ENCODE results near the gene CSNK2A3. TPM values are rescaled to one million over a fixed set of nuclear protein-coding genes. Genes with fewer than 3 reads are reported as not detected.

CSNK2A3 gene
- total RNA-seq, 1 experiment from 2014 or later, result 1.7 TPM

GRCh38 chr11:11400635-11401232 is 47.7 kb upstream of the CSNK2A3 start:
- TF ChIP-seq CTCF (conservative IDR thresholded peaks at IDR 0.05), result peak; percentile 72
- Histone ChIP-seq H4K20me1 (ENCODE audit: control insufficient read depth, insufficient read depth, insufficient read length) (no peaks in the 10 kb centered on the region), H2BK120ac (ENCODE audit: low read depth, low read length, poor library complexity, severe bottlenecking) (no peak overlapping the region), H3K27ac (ENCODE audit: insufficient read length, low read depth, low read length) (no peak overlapping the region), H4K5ac (ENCODE audit: insufficient read length, low read depth, low read length) (no peak overlapping the region), H3K79me2 (ENCODE audit: insufficient read depth, low read length) (no peaks in the 10 kb centered on the region), H2BK12ac (ENCODE audit: insufficient read length, low read depth, low read length) (no peak overlapping the region), H3K23me2 (ENCODE audit: insufficient read length, low read depth, low read length, poor library complexity, severe bottlenecking) (no peaks in the 10 kb centered on the region), H3K56ac (ENCODE audit: insufficient read length, low read depth, low read length) (no peak overlapping the region), H2BK20ac (ENCODE audit: low read depth, low read length, poor library complexity, severe bottlenecking) (no peak overlapping the region), H3K27me3 (ENCODE audit: insufficient read depth, low read length) (no peaks in the 10 kb centered on the region), H2AK5ac (ENCODE audit: insufficient read length, low read length) (no peak overlapping the region), H3K4me1 (ENCODE audit: insufficient read depth, low read length) (peaks cover 6% of the 10 kb centered on the region; the same call in 1 of the 2 replicates), H3K14ac (ENCODE audit: insufficient read depth, low read length) (no peak overlapping the region), H3K18ac (ENCODE audit: insufficient read length, low read depth, low read length) (no peak overlapping the region), H4K91ac (ENCODE audit: insufficient read length, low read depth, low read length) (no peak overlapping the region), H2AFZ (ENCODE audit: low read length) (no peak overlapping the region), H2BK5ac (ENCODE audit: insufficient read length, low read length) (no peak overlapping the region), H3K23ac (ENCODE audit: insufficient read length, low read depth, low read length) (no peak overlapping the region), H3K9ac (ENCODE audit: extremely low read depth, insufficient read length, low read length) (no peak overlapping the region), H3K79me1 (ENCODE audit: insufficient read depth, low read depth, low read length, poor library complexity, severe bottlenecking) (no peaks in the 10 kb centered on the region), H3T11ph (ENCODE audit: low read length) (no peak overlapping the region), H3K9me3 (ENCODE audit: control insufficient read depth, low read depth, low read length) (no peaks in the 10 kb centered on the region), H2BK15ac (ENCODE audit: low read depth, low read length) (no peak overlapping the region), H4K8ac (replicated peaks; ENCODE audit: insufficient read length, low read depth, low read length) (no peak overlapping the region), H3K4ac (ENCODE audit: low read depth, low read length) (no peak overlapping the region), H3K4me2 (ENCODE audit: insufficient read depth, insufficient read length, low read length) (no peak overlapping the region)
- Mint-ChIP-seq H3K36me3 (ENCODE audit: insufficient read depth in 1 of 3, low read depth in 3 of 3) (no peaks in the 10 kb centered on the region), H3K4me1 (peaks cover 19 to 21% of the 10 kb centered on the region in 2 experiments), H3K27ac (no peak overlapping the region), H3K4me3 (no peak overlapping the region), H3K9me3 (no peaks in the 10 kb centered on the region; a peak in 2 of 5 replicates), H3K27me3 (ENCODE audit: low read depth) (peaks cover 12% of the 10 kb centered on the region)
- no CpG with 5 or more reads among the region's 9 CpGs for WGBS (ENCODE audit: extremely low coverage, insufficient read length, low lambda C conversion rate)
- DNase-seq, result peak; percentile 59

All from H9 (cell line).